Measurements from ENCODE around the gene TAF15. TPM values are rescaled to one million over a fixed set of nuclear protein-coding genes. Genes with fewer than 3 reads are reported as not detected.

Gene TAF15
- total RNA-seq, 1 donor from 2014 or later = 180 TPM

DNA sequence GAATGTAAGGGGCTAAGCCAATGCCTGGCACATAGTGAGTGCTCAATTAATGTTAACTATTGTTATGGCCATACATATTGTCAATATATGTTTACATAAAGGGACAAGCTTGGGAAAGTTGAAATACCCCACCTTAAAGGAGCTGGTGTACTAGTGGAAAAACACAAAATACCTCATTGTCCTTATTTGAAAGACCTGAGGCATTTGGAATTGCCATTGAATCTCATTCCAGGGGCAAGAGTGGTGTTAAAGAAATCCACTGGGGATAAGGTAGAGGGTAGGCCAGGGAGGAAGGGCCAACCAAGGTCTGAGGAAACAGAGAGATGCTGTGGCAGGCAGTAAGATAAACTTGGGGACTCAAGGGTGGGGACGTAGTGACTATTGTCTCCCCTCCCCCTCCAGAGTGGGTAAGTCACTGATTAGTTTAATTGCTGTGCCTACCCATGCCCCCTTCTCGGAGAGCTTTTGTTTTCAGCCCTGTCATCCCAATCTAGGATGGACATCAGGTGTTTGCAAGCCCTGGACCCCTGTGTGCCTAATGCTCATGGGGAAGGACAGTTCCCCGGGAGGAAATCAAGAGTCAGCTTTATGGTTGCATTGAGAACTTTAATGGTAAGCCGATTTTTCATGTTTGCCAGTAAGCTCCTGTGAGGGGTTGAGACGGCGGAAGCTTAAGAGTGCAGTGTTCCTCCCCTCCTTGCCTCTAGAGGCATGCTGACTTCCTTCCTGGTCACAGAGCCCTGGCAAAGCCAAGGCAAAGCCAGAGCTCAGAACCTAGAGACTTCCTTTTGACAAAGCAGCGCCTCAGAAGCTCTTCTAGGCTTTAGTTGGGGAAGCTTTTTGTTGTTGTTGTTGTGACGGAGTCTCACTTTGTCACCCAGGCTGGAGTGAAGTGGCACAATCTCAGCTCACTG is 61.9 kb downstream of the TAF15 start:
- H3K4me1 Mint-ChIP-seq (ENCODE audit: low read depth, unreplicated experiment) = peaks cover 2% of the 10 kb centered on the region
- peaks cover 2% of the 10 kb centered on the region for H3K9me3 Mint-ChIP-seq (ENCODE audit: unreplicated experiment)
- H3K4me3 Mint-ChIP-seq (ENCODE audit: unreplicated experiment) = no peak overlapping the region
- H3K27me3 Mint-ChIP-seq (ENCODE audit: unreplicated experiment) = peaks cover 3% of the 10 kb centered on the region
- DNase-seq = no peak
- TF ChIP-seq, protein P1, sequence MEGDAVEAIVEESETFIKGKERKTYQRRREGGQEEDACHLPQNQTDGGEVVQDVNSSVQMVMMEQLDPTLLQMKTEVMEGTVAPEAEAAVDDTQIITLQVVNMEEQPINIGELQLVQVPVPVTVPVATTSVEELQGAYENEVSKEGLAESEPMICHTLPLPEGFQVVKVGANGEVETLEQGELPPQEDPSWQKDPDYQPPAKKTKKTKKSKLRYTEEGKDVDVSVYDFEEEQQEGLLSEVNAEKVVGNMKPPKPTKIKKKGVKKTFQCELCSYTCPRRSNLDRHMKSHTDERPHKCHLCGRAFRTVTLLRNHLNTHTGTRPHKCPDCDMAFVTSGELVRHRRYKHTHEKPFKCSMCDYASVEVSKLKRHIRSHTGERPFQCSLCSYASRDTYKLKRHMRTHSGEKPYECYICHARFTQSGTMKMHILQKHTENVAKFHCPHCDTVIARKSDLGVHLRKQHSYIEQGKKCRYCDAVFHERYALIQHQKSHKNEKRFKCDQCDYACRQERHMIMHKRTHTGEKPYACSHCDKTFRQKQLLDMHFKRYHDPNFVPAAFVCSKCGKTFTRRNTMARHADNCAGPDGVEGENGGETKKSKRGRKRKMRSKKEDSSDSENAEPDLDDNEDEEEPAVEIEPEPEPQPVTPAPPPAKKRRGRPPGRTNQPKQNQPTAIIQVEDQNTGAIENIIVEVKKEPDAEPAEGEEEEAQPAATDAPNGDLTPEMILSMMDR (IDR thresholded peaks at IDR 0.05; ENCODE audit: partially characterized antibody, unreplicated experiment) = no peak
- no peaks in the 10 kb centered on the region for H3K36me3 Mint-ChIP-seq (ENCODE audit: unreplicated experiment)
- no peak overlapping the region for H3K27ac Mint-ChIP-seq (ENCODE audit: unreplicated experiment)

DNA sequence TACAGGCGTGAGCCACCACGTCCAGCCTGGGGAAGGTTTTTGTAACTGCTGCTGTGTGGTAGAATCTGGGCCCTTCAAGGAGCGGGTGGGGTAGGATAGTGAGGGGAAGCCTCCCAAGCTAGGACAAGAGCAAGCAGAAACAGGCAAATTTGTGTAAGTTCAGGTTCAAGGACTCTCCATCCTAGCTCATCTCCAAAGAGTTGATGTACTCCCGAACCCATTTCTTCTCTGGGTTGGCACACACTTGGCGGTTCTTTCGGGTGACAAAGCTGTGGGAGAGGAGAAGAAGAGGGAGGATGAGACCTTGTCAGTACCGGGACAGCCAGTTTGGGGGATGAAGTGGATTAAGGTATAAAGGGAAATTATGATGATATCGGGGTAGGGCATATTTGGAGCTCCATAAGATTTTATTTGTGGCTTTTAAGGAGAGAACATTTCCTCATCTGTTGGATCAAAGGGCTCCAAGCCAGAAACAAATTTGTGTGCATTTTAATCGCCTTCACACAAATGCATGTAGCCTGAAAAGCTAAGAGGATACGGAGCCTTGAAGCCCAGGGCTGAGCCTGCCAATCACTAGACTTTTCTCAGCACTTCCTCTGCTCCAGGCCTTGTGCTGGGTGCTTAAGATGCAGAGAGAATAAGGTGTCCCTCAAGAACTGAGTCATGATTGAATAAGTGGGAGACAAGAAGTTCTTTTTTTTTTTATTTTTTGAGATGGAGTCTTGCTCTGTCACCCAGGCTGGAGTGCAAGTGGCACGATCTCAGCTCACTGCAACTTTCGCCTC is 63.1 kb downstream of the TAF15 start:
- no peak for DNase-seq
- Mint-ChIP-seq H3K9me3 (ENCODE audit: unreplicated experiment) (peaks cover 2% of the 10 kb centered on the region), H3K4me1 (ENCODE audit: low read depth, unreplicated experiment) (peaks cover 2% of the 10 kb centered on the region), H3K27me3 (ENCODE audit: unreplicated experiment) (peaks cover 3% of the 10 kb centered on the region), H3K27ac (ENCODE audit: unreplicated experiment) (no peak overlapping the region), H3K36me3 (ENCODE audit: unreplicated experiment) (no peaks in the 10 kb centered on the region), H3K4me3 (ENCODE audit: unreplicated experiment) (no peak overlapping the region)
- TF ChIP-seq, protein P1 (IDR thresholded peaks at IDR 0.05; ENCODE audit: partially characterized antibody, unreplicated experiment) = no peak

DNA sequence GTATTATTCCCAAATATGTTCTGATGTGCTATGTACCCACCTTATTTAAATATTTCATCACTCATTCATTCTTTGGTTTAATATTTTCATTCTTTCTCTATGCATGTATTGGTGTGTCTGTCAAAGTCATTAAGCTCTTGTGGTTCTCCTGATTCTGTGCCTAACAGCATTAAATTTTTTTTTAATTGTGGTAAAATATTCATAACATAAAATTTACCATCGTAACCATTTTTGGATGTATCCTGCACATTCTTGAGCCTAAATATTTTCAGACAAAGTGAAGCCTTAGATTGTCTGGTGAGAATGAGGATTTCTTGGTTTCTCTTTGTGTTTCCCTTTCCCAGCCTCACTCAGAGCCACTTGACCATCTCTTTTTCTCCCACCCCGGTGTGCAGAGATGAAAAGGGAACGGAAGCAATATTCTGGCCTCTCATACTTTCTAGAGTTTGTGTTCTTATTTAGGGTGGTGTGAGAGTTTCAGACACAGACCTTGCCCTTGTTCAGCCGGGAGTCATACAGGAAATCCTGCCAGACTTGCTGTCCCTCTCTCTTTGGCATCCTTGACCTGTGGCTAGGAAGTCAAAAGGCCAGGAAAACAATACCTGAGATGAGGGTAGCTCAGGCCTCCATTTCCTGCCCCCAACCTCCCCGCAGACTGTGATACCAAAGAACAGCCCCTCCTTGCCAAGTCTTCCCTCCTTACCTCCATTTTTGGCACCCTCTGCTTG is 66.0 kb downstream of the TAF15 start:
- no peaks in the 10 kb centered on the region for H3K36me3 Mint-ChIP-seq (ENCODE audit: unreplicated experiment)
- H3K4me1 Mint-ChIP-seq (ENCODE audit: low read depth, unreplicated experiment) = peaks cover 2% of the 10 kb centered on the region
- TF ChIP-seq, protein P1 (IDR thresholded peaks at IDR 0.05; ENCODE audit: partially characterized antibody, unreplicated experiment) = no peak
- peaks cover 3% of the 10 kb centered on the region for H3K27me3 Mint-ChIP-seq (ENCODE audit: unreplicated experiment)
- peaks cover 2% of the 10 kb centered on the region for H3K9me3 Mint-ChIP-seq (ENCODE audit: unreplicated experiment)
- H3K27ac Mint-ChIP-seq (ENCODE audit: unreplicated experiment) = no peak overlapping the region
- DNase-seq = no peak
- no peak overlapping the region for H3K4me3 Mint-ChIP-seq (ENCODE audit: unreplicated experiment)

DNA sequence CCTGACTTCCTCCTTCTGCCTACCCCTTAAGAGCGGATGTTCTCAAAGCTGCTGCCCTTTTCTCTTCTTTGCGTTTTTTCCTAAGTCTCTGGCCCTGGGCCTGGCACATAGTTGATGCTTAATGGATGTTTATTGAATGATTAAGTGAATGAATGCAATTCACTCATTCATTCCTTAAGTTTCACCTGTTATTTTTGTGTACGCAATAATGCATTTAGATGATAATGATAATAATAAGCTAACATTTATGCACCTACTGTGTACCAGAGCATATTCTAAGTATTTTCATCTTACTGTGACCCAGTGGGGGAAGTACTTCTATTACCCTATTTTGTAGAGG is 66.5 kb downstream of the TAF15 start:
- H3K27ac Mint-ChIP-seq (ENCODE audit: unreplicated experiment) = no peak overlapping the region
- TF ChIP-seq, protein P1 (IDR thresholded peaks at IDR 0.05; ENCODE audit: partially characterized antibody, unreplicated experiment) = no peak
- H3K4me1 Mint-ChIP-seq (ENCODE audit: low read depth, unreplicated experiment) = peaks cover 2% of the 10 kb centered on the region
- DNase-seq = no peak
- no peak overlapping the region for H3K4me3 Mint-ChIP-seq (ENCODE audit: unreplicated experiment)
- no peaks in the 10 kb centered on the region for H3K36me3 Mint-ChIP-seq (ENCODE audit: unreplicated experiment)
- peaks cover 3% of the 10 kb centered on the region for H3K27me3 Mint-ChIP-seq (ENCODE audit: unreplicated experiment)
- peaks cover 2% of the 10 kb centered on the region for H3K9me3 Mint-ChIP-seq (ENCODE audit: unreplicated experiment)

Data from glutamatergic neuron (in vitro differentiated cells).